ENCODE results near the gene CBLN2.
A peak's percentile ranks its signal among the peaks of the same experiment; 100 is the strongest.

CBLN2 gene

DNA sequence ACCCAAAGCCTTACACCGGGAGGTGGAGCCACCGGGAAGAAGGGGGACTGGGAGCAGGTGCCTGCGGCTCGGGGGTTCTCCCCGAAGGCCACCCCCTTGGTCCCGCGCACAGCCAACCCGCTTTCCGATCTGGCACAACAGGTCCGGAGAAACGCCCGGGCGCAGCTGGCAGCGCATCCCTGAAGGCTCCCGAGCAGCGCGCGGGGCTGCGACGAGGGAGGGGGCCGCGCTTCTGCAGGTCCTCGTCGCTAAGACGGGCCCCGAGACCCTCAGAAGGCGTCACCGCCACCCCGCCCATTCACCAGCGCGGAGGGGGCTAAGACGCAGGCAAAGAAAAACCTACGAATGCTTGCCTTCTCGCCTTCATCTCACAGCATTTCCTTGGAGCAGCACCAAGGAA is 1.8 kb downstream of the CBLN2 start:
- Histone ChIP-seq H3K27me3 (ENCODE audit: control insufficient read depth, insufficient read depth, low read length) (peaks cover 31% of the 10 kb centered on the region), H3K4me1 (ENCODE audit: control insufficient read depth, insufficient read depth, low read length) (peaks cover 2% of the 10 kb centered on the region; the same call in 1 of the 2 replicates), H3K36me3 (ENCODE audit: control insufficient read depth, insufficient read depth, low read length) (no peaks in the 10 kb centered on the region; the same call in 1 of the 2 replicates), H3K4me3 (ENCODE audit: low read length) (peak overlapping the region; percentile 1; the same call in 1 of the 2 replicates), H3K27ac (ENCODE audit: low read length) (no peak overlapping the region), H3K9me3 (ENCODE audit: control insufficient read depth, insufficient read depth, low read length) (no peaks in the 10 kb centered on the region)
- DNase-seq (ENCODE audit: low read depth, low spot score): no peak
- WGBS (ENCODE audit: insufficient coverage, insufficient read length): no CpG with 5 or more reads among the region's 34 CpGs

- no peaks in the 10 kb centered on the region; the same call in 1 of the 2 replicates for H3K36me3 ChIP-seq (ENCODE audit: control insufficient read depth, insufficient read depth, low read length)
- H3K27me3 ChIP-seq (ENCODE audit: control insufficient read depth, insufficient read depth, low read length): peaks cover 31% of the 10 kb centered on the region
- peak overlapping the region; percentile 30; the same call in 1 of the 2 replicates for H3K4me3 ChIP-seq (ENCODE audit: low read length)
- H3K4me1 ChIP-seq (ENCODE audit: control insufficient read depth, insufficient read depth, low read length): peaks cover 2% of the 10 kb centered on the region; the same call in 1 of the 2 replicates
- H3K9me3 ChIP-seq (ENCODE audit: control insufficient read depth, insufficient read depth, low read length): no peaks in the 10 kb centered on the region
- H3K27ac ChIP-seq (ENCODE audit: low read length): no peak overlapping the region
- no CpG with 5 or more reads among the region's 59 CpGs for WGBS (ENCODE audit: insufficient coverage, insufficient read length)
- DNase-seq (ENCODE audit: low read depth, low spot score): no peak
These were observed 2.2 kb downstream of the CBLN2 start for GRCh38 chr18:72541871-72542332.

DNA sequence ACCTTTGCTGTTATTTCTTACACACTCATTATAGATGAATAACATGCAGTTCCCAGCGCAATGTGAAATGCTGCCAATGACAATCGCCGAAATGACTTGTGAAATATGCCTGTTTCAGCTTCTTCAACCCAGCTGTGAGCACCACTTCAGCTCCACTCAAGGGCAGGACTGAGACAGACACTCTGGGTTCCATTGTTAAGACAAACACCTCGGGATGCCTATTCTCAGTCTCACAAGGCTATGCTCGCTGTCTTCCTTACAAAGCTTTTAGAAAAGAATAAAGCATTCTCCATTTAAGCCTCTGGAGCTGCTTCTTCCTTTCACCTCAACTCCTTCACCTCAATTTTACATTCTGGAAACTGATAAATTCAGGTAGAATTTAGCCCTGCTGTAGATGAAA is 4.2 kb downstream of the CBLN2 start:
- Histone ChIP-seq H3K9me3 (ENCODE audit: control insufficient read depth, insufficient read depth, low read length) (no peaks in the 10 kb centered on the region), H3K4me3 (ENCODE audit: low read length) (no peak overlapping the region), H3K36me3 (ENCODE audit: control insufficient read depth, insufficient read depth, low read length) (no peaks in the 10 kb centered on the region; the same call in 1 of the 2 replicates), H3K27ac (ENCODE audit: low read length) (no peak overlapping the region), H3K27me3 (ENCODE audit: control insufficient read depth, insufficient read depth, low read length) (peaks cover 29% of the 10 kb centered on the region), H3K4me1 (ENCODE audit: control insufficient read depth, insufficient read depth, low read length) (peaks cover 2% of the 10 kb centered on the region; the same call in 1 of the 2 replicates)
- no CpG with 5 or more reads among the region's 5 CpGs for WGBS (ENCODE audit: insufficient coverage, insufficient read length)
- no peak for DNase-seq (ENCODE audit: low read depth, low spot score)

DNA sequence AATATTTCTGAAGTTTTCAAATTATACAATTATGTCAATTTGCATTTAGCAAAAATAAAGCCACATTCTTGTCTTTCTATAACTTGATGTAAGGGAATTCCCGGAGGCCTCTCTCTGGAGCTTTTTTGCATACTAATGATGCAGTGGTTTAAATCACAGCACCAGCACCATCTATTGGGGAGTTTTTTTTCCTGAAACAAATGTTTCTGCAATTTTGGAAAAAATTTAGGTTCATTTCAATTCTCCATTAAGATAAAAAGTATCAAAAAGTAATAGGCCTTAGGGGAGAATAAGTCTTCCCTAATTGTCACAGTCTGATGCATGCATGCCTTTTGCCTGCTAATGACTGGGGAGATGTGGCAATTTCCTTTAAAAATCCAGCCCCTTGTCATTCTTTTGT is 13.5 kb downstream of the CBLN2 start:
- H3K27ac ChIP-seq (ENCODE audit: low read length): no peak overlapping the region
- no peaks in the 10 kb centered on the region for H3K27me3 ChIP-seq (ENCODE audit: control insufficient read depth, insufficient read depth, low read length)
- H3K4me3 ChIP-seq (ENCODE audit: low read length): no peak overlapping the region
- no CpG with 5 or more reads among the region's 1 CpG for WGBS (ENCODE audit: insufficient coverage, insufficient read length)
- no peaks in the 10 kb centered on the region for H3K36me3 ChIP-seq (ENCODE audit: control insufficient read depth, insufficient read depth, low read length)
- no peaks in the 10 kb centered on the region for H3K4me1 ChIP-seq (ENCODE audit: control insufficient read depth, insufficient read depth, low read length)
- H3K9me3 ChIP-seq (ENCODE audit: control insufficient read depth, insufficient read depth, low read length): no peaks in the 10 kb centered on the region
- no peak for DNase-seq (ENCODE audit: low read depth, low spot score)

DNA sequence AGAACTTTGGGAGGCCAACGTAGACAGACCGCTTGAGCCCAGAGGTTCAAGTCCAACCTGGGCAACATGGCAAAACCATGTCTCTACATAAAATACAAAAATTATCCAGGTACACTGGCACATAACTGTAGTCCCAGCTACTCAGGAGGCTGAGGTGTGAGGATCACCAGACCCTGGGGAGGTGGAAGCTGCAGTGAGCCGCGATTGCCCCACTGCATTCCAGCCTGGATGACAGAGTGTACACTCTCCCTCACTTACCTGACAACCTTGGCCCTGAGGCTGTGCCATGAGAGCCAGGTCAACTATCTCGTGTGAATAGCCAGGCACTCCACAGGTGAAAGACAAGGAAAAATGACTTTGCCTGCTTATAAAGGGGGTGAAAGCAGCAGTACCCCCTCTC is 39.3 kb downstream of the CBLN2 start:
- H3K4me3 ChIP-seq (ENCODE audit: low read length): no peak overlapping the region
- H3K27ac ChIP-seq (ENCODE audit: low read length): no peak overlapping the region
- no peaks in the 10 kb centered on the region for H3K36me3 ChIP-seq (ENCODE audit: control insufficient read depth, insufficient read depth, low read length)
- DNase-seq (ENCODE audit: low read depth, low spot score): no peak
- H3K27me3 ChIP-seq (ENCODE audit: control insufficient read depth, insufficient read depth, low read length): no peaks in the 10 kb centered on the region
- H3K4me1 ChIP-seq (ENCODE audit: control insufficient read depth, insufficient read depth, low read length): no peaks in the 10 kb centered on the region
- H3K9me3 ChIP-seq (ENCODE audit: control insufficient read depth, insufficient read depth, low read length): no peaks in the 10 kb centered on the region
- no CpG with 5 or more reads among the region's 5 CpGs for WGBS (ENCODE audit: insufficient coverage, insufficient read length)

GRCh38 chr18:72502671-72503431 is 41.3 kb downstream of the CBLN2 start:
- Histone ChIP-seq H3K9me3 (ENCODE audit: control insufficient read depth, insufficient read depth, low read length) (no peaks in the 10 kb centered on the region), H3K27ac (ENCODE audit: low read length) (no peak overlapping the region), H3K4me1 (ENCODE audit: control insufficient read depth, insufficient read depth, low read length) (no peaks in the 10 kb centered on the region), H3K4me3 (ENCODE audit: low read length) (no peak overlapping the region), H3K27me3 (ENCODE audit: control insufficient read depth, insufficient read depth, low read length) (no peaks in the 10 kb centered on the region), H3K36me3 (ENCODE audit: control insufficient read depth, insufficient read depth, low read length) (no peaks in the 10 kb centered on the region)
- DNase-seq (ENCODE audit: low read depth, low spot score): no peak
- no CpG with 5 or more reads among the region's 19 CpGs for WGBS (ENCODE audit: insufficient coverage, insufficient read length)

GRCh38 chr18:72492497-72492896 is 51.6 kb downstream of the CBLN2 start:
- DNase-seq (ENCODE audit: low read depth, low spot score): no peak
- H3K4me3 ChIP-seq (ENCODE audit: low read length): no peak overlapping the region
- H3K9me3 ChIP-seq (ENCODE audit: control insufficient read depth, insufficient read depth, low read length): no peaks in the 10 kb centered on the region
- H3K36me3 ChIP-seq (ENCODE audit: control insufficient read depth, insufficient read depth, low read length): no peaks in the 10 kb centered on the region
- no peak overlapping the region for H3K27ac ChIP-seq (ENCODE audit: low read length)
- no peaks in the 10 kb centered on the region for H3K27me3 ChIP-seq (ENCODE audit: control insufficient read depth, insufficient read depth, low read length)
- H3K4me1 ChIP-seq (ENCODE audit: control insufficient read depth, insufficient read depth, low read length): no peaks in the 10 kb centered on the region
- no CpG with 5 or more reads among the region's 3 CpGs for WGBS (ENCODE audit: insufficient coverage, insufficient read length)
